Nephron progenitor cell (in vitro differentiated cells): Measurements from ENCODE around the gene KLHL14.

ENCODE experiments used
- DNase-seq: peaks from one replicate; pipeline ENCODE4 v3.0.0; 2021
- H3K27ac Mint-ChIP-seq: 2 replicates; pipeline ENCODE4 v1.8.0; 2021; ENCODE audit warnings: mild to moderate bottlenecking, moderate library complexity, mixed read lengths
- H3K27me3 Mint-ChIP-seq: 2 replicates; pipeline ENCODE4 v1.8.0; 2021; ENCODE audit warnings: mild to moderate bottlenecking, low read depth, mixed read lengths; ENCODE audit not compliant: poor library complexity
- H3K36me3 Mint-ChIP-seq: 2 replicates; pipeline ENCODE4 v1.8.0; 2021; ENCODE audit warnings: low read depth, mixed read lengths
- H3K4me1 Mint-ChIP-seq: 2 replicates; pipeline ENCODE4 v1.8.0; 2021; ENCODE audit warnings: mixed read lengths
- H3K4me3 Mint-ChIP-seq: 2 replicates; pipeline ENCODE4 v1.8.0; 2021; ENCODE audit warnings: mild to moderate bottlenecking, moderate library complexity, mixed read lengths
- H3K9me3 Mint-ChIP-seq: 2 replicates; pipeline ENCODE4 v1.8.0; 2021; ENCODE audit warnings: mild to moderate bottlenecking, moderate library complexity, mixed read lengths
- CTCF ChIP-seq: fragments of 200-600 bp; sonication (generic); IDR thresholded peaks from 2 replicates; pipeline ENCODE4 v1.5.0; 2021; ENCODE audit warnings: antibody characterized with exemption

The KLHL14 gene

GRCh38 chr18:32754508-32755263 lies 18.1 kb downstream of the KLHL14 start:
- no peak overlapping the region for H3K4me3 Mint-ChIP-seq
- TF ChIP-seq CTCF = no peak
- H3K27ac Mint-ChIP-seq = peak overlapping the region; percentile 3
- DNase-seq = no peak
- H3K4me1 Mint-ChIP-seq = peaks cover 26% of the 10 kb centered on the region
- H3K9me3 Mint-ChIP-seq = no peaks in the 10 kb centered on the region
- H3K36me3 Mint-ChIP-seq = peaks cover 85% of the 10 kb centered on the region
- peaks cover 7% of the 10 kb centered on the region for H3K27me3 Mint-ChIP-seq

- no peak overlapping the region for H3K4me3 Mint-ChIP-seq
- H3K4me1 Mint-ChIP-seq = peaks cover 26% of the 10 kb centered on the region
- H3K36me3 Mint-ChIP-seq = peaks cover 92% of the 10 kb centered on the region
- H3K9me3 Mint-ChIP-seq = no peaks in the 10 kb centered on the region
- H3K27me3 Mint-ChIP-seq = peaks cover 5% of the 10 kb centered on the region
- H3K27ac Mint-ChIP-seq = no peak overlapping the region
- DNase-seq = no peak
- TF ChIP-seq CTCF = no peak
Measured at GRCh38 chr18:32753656-32754260, 19.1 kb downstream of the KLHL14 start.

GRCh38 chr18:32750328-32750727 lies 22.5 kb downstream of the KLHL14 start:
- H3K4me3 Mint-ChIP-seq = no peak overlapping the region
- peaks cover 62% of the 10 kb centered on the region for H3K36me3 Mint-ChIP-seq
- H3K27me3 Mint-ChIP-seq = peaks cover 3% of the 10 kb centered on the region
- no peaks in the 10 kb centered on the region for H3K9me3 Mint-ChIP-seq
- H3K27ac Mint-ChIP-seq = no peak overlapping the region
- H3K4me1 Mint-ChIP-seq = peaks cover 12% of the 10 kb centered on the region
- no peak for TF ChIP-seq CTCF
- DNase-seq = no peak

GRCh38 chr18:32749809-32750208 lies 23.0 kb downstream of the KLHL14 start:
- no peak for TF ChIP-seq CTCF
- Mint-ChIP-seq H3K4me1 (peaks cover 9% of the 10 kb centered on the region), H3K27ac (no peak overlapping the region), H3K4me3 (no peak overlapping the region), H3K9me3 (no peaks in the 10 kb centered on the region), H3K27me3 (peaks cover 3% of the 10 kb centered on the region), H3K36me3 (peaks cover 63% of the 10 kb centered on the region)
- DNase-seq = no peak

- Mint-ChIP-seq H3K27ac (peak overlapping the region; percentile 49), H3K27me3 (no peaks in the 10 kb centered on the region), H3K4me3 (peak overlapping the region; percentile 6), H3K9me3 (no peaks in the 10 kb centered on the region), H3K36me3 (peaks cover 65% of the 10 kb centered on the region), H3K4me1 (peaks cover 52% of the 10 kb centered on the region)
- DNase-seq = peak; percentile 12
- no peak for TF ChIP-seq CTCF
Measured at GRCh38 chr18:32742579-32742978, 30.2 kb downstream of the KLHL14 start.

GRCh38 chr18:32735781-32736180 lies 37.0 kb downstream of the KLHL14 start:
- Mint-ChIP-seq H3K9me3 (peaks cover 21% of the 10 kb centered on the region), H3K4me1 (peaks cover 27% of the 10 kb centered on the region), H3K36me3 (peaks cover 79% of the 10 kb centered on the region), H3K27ac (no peak overlapping the region), H3K4me3 (no peak overlapping the region), H3K27me3 (peaks cover 6% of the 10 kb centered on the region)
- no peak for TF ChIP-seq CTCF
- no peak for DNase-seq
